Adrenal gland (tissue), 12 donors: ENCODE measurements around the gene ROBO2. TPM values are rescaled to one million over a fixed set of nuclear protein-coding genes. Genes with fewer than 3 reads are reported as not detected.

Source experiments
- DNase-seq, 7 donors: peaks; one replicate each; pipeline ENCODE4 v3.0.0-alpha.2; 2019 to 2020
- H3K27ac ChIP-seq, 5 donors: fragments of 200-600 bp; sonication (generic) in 4 of 5; 1 replicate in 3 of 5; 2 replicates in 2 of 5; pipeline versions ENCODE4 v1.5.1 to v1.8.0; 2016 to 2020; ENCODE audit warnings: mild to moderate bottlenecking in 1 of 5
- H3K27me3 ChIP-seq: fragments of 200-600 bp; 2 replicates; pipeline ENCODE4 v1.8.0; 2021
- H3K36me3 ChIP-seq, 2 donors: fragments of 200-600 bp; replicated peaks in 1 of 2; 1 replicate in 1 of 2; 2 replicates in 1 of 2; pipeline versions ENCODE4 v1.5.1 to v1.8.0; 2018 to 2022
- H3K4me1 ChIP-seq, 2 donors: fragments of 200-600 bp; replicated peaks in 1 of 2; 1 replicate in 1 of 2; 2 replicates in 1 of 2; pipeline versions ENCODE4 v1.5.1 to v1.8.0; 2018 to 2021
- H3K4me3 ChIP-seq, 4 donors: fragments of 200-600 bp; sonication (generic) in 3 of 4; one replicate each; pipeline ENCODE4 v1.5.1; 2016 to 2018
- H3K9me3 ChIP-seq, 3 donors: fragments of 200-600 bp; sonication (generic) in 1 of 3; replicated peaks in 1 of 3; 1 replicate in 2 of 3; 2 replicates in 1 of 3; pipeline versions ENCODE4 v1.5.1 to v1.8.0; 2016 to 2021
- POLR2A ChIP-seq, 2 donors: fragments of 450-650 bp; IDR thresholded peaks; one replicate each; pipeline ENCODE4 v1.6.1; 2017; ENCODE audit warnings: antibody characterized with exemption in 2 of 2, mild to moderate bottlenecking in 2 of 2, moderate library complexity in 1 of 2
- WGBS, 4 donors: extraction: QIAGEN DNeasy Blood & Tissue Kit in 2 of 4; methylation state at CpG; one replicate each; pipeline versions ENCODE4 v1.1.5 to v1.1.7; 2013 to 2017; 5-methylcytosine and 5-hydroxymethylcytosine counted together
- intact Hi-C, 2 donors: fragments of 100-400 bp; cut with DNase I; formaldehyde crosslinking; loops; one replicate each; pipeline versions ENCODE4 v1.14.1 to v1.15.0; 2022 to 2023
- polyA plus RNA-seq, 3 donors: library from polyadenylated mRNA; stranded (reverse); fragments of 200-250 nt in 2 of 3; fragments of 350-450 nt in 1 of 3; fragmentation: Illumina TruSeq in 1 of 3; extraction: RNeasy Lipid Tissue Mini Kit (QIAGEN cat#74804) in 1 of 3; gene quantifications; one replicate each; pipeline ENCODE4 v1.2.3, GENCODE V29; 2013 to 2014
- total RNA-seq, 9 donors: library from RNA; depleted of rRNA in 4 of 9; stranded (reverse); fragments of >200 nt in 4 of 9; fragments of 120-200 nt in 1 of 9; fragmentation: NEBNext Ultra II Directional in 1 of 9; extraction: Animal tissue kit (Norgen Biotek cat#: 25700) in 1 of 9; gene quantifications; one replicate each; pipeline versions ENCODE4 v1.1.0 to v1.2.4, GENCODE V29; 2013 to 2023
- TF ChIP-seq, protein P1 (sequence below), 6 experiments: fragments of 450-650 bp in 4 of 6; fragments of 200-600 bp in 2 of 6; sonication (generic) in 1 of 6; IDR thresholded peaks; 1 replicate in 5 of 6; 2 replicates in 1 of 6; pipeline versions ENCODE4 v1.5.1 to v1.8.0; 2016 to 2021; ENCODE audit warnings: antibody characterized with exemption in 6 of 6, mild to moderate bottlenecking in 2 of 6, moderate library complexity in 1 of 6
- donor health status: healthy with polysubstance abuse.
- donor health status: Bipolar disorder and iron deficiency.
- donor health status: DM: yes; HTN: yes; CAD: no.
- donor health status: DM: no; HTN: no; CAD: no.
- donor health status: DM: no; HTN: no; CAD: no.
- donor health status: DM: yes; HTN: yes; CAD: no.

The ROBO2 gene
- total and polyA plus RNA-seq, 12 donors, result 0.30 to 9.9 (median 2.5) TPM; not detected in 1

DNA sequence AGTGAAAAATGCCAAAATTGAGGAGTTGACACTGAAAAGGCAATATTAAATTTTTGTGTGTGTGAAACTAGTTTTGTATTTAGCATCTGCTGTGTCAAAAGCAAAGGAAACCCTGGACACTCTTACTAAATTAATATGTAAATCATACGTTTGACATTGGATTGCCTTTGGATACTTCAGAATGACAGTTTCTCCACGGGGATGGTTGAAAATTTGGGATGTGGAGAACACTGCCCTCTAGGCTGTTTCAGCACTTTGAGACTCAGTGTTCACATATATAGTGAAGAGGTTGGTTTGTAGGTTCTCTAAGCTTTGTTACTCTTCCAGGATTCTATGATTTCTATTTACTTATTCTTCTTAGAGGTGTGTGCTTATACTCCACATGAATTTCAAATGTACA, 3.0 kb downstream of the ROBO2 start:
- WGBS, 4 donors, result 24 to 37% (median 26%) methylated on average over 2 of the region's 2 CpGs
- Histone ChIP-seq H3K36me3 (no peaks in the 10 kb centered on the region), H3K27me3 (peaks cover 29% of the 10 kb centered on the region), H3K4me1 (peaks cover 0 to 5% of the 10 kb centered on the region in 2 donors), H3K27ac (no peak overlapping the region), H3K9me3 (no peaks in the 10 kb centered on the region), H3K4me3 (no peak overlapping the region)
- intact Hi-C loops, result no loop called here
- DNase-seq, result no peak
- no peak for TF ChIP-seq POLR2A (IDR thresholded peaks at IDR 0.05)
- TF ChIP-seq, protein P1, sequence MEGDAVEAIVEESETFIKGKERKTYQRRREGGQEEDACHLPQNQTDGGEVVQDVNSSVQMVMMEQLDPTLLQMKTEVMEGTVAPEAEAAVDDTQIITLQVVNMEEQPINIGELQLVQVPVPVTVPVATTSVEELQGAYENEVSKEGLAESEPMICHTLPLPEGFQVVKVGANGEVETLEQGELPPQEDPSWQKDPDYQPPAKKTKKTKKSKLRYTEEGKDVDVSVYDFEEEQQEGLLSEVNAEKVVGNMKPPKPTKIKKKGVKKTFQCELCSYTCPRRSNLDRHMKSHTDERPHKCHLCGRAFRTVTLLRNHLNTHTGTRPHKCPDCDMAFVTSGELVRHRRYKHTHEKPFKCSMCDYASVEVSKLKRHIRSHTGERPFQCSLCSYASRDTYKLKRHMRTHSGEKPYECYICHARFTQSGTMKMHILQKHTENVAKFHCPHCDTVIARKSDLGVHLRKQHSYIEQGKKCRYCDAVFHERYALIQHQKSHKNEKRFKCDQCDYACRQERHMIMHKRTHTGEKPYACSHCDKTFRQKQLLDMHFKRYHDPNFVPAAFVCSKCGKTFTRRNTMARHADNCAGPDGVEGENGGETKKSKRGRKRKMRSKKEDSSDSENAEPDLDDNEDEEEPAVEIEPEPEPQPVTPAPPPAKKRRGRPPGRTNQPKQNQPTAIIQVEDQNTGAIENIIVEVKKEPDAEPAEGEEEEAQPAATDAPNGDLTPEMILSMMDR (IDR thresholded peaks at IDR 0.05), result no peak

DNA sequence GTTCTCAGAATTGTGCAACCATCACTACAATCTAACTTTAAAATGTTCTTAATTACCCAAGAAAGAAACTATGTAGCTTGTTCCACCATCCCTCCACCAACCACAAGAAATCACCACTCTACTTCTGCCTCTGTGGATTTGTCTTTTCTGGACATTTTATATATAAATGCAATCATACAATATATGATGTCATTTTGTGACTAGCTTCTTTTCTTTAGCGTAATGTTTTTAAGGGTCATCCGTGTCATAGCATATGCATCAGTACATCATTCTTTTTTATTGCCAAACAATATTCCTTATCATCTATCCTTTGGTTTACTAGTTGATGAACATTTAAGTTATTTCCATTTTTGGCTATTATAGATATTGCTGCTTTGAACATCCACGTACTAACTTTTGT, 5.8 kb downstream of the ROBO2 start:
- DNase-seq, result no peak
- no peak overlapping the region for H3K27ac ChIP-seq

DNA sequence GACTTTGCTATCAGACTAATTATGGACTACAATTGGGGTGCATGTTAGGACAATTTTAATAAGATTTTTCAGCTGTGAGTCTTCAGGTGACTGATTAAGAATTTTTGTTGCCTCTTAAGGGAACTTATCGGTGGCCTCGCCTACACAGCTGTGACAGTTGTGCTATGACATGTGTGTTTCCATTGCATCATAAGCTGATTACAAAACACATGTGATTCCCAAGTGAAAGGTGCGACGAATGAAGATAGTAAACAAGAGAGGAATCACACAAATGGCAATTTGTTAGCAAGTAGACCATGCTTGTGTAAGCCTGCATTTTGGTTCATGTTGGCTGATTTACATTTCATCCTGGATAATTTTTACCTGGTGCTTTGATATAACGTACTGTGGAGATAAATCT, 8.3 kb downstream of the ROBO2 start:
- Histone ChIP-seq H3K4me3 (no peak overlapping the region), H3K4me1 (no peaks in the 10 kb centered on the region), H3K27me3 (no peaks in the 10 kb centered on the region), H3K9me3 (no peaks in the 10 kb centered on the region), H3K27ac (no peak overlapping the region), H3K36me3 (no peaks in the 10 kb centered on the region)
- no peak for DNase-seq
- intact Hi-C loops, result no loop called here
- WGBS, 4 donors, result 78 to 91% (median 81%) methylated on average over 5 of the region's 5 CpGs
- no peak for TF ChIP-seq POLR2A (IDR thresholded peaks at IDR 0.05)
- TF ChIP-seq, protein P1 (IDR thresholded peaks at IDR 0.05), result no peak

More for the DNA sequence above, 5.8 kb downstream of the ROBO2 start:
- no peaks in the 10 kb centered on the region for H3K4me1 ChIP-seq
- TF ChIP-seq, protein P1 (IDR thresholded peaks at IDR 0.05), result no peak
- TF ChIP-seq POLR2A (IDR thresholded peaks at IDR 0.05), result no peak
- H3K9me3 ChIP-seq, result no peaks in the 10 kb centered on the region
- WGBS, 4 donors, result 88 to 93% (median 91%) methylated on average over 3 of the region's 3 CpGs
- intact Hi-C loops, result no loop called here
- H3K4me3 ChIP-seq, result no peak overlapping the region
- H3K36me3 ChIP-seq, result no peaks in the 10 kb centered on the region
- peaks cover 12% of the 10 kb centered on the region for H3K27me3 ChIP-seq

DNA sequence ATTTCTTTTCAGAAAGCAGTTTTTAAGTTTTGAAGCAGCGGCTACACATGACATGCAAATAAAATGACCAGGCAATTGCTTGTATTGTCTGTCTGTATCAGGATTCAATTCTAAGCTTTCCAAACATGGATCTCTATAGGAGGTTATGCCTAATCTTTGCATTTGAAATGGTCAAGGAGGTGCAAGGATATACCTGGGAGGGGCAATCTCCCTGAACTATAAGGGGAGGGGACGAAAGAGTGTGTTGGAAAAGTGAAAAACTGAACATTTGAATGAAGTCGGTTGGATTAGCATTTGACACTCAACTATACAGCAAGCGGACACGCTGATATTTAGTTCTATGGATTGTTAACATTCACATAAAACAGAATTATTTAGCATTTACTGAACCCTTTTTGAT, 11.7 kb downstream of the ROBO2 start:
- H3K36me3 ChIP-seq, result no peaks in the 10 kb centered on the region
- no peak overlapping the region for H3K4me3 ChIP-seq
- no peaks in the 10 kb centered on the region for H3K27me3 ChIP-seq
- no peak for DNase-seq
- TF ChIP-seq, protein P1 (IDR thresholded peaks at IDR 0.05), result no peak
- no peak for TF ChIP-seq POLR2A (IDR thresholded peaks at IDR 0.05)
- 84 to 89% (median 86%) methylated on average over 5 of the region's 5 CpGs for WGBS, 4 donors
- H3K27ac ChIP-seq, result no peak overlapping the region
- no peaks in the 10 kb centered on the region for H3K9me3 ChIP-seq
- intact Hi-C loops, result no loop called here
- H3K4me1 ChIP-seq, result no peaks in the 10 kb centered on the region
